ENCODE data around the gene FNDC8. TPM values are rescaled to one million over a fixed set of nuclear protein-coding genes. Genes with fewer than 3 reads are reported as not detected.

FNDC8 gene
- total and polyA plus RNA-seq, 2 experiments from 2014 or later, result not detected

DNA sequence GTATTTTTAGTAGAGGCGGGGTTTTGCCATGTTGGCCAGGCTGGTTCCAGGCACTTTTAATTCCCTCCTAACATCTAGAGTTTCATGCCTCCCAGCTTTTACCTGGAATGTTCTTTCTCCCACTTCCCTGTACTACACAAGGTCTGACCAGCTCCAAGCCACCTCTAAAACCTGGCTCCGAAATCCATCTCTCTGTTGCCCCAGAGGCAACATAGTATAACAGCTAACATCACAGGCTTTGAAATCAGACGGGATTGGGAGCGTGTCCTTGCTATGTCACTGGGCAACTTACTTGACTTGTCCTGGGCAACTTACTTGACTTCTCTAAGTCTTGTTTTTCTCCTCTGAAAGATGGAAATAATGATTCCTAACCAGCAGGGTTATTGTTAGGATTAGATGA lies 41.3 kb downstream of the FNDC8 start:
- 85% methylated on average over 4 of the region's 4 CpGs for WGBS (ENCODE audit: low lambda C conversion rate, missing lambda C conversion rate)
- H3K79me2 ChIP-seq, result no peaks in the 10 kb centered on the region
- H4K20me1 ChIP-seq (ENCODE audit: insufficient read depth, poor library complexity, severe bottlenecking), result no peaks in the 10 kb centered on the region
- H3K36me3 ChIP-seq (replicated peaks; ENCODE audit: insufficient read depth, low read depth), result no peaks in the 10 kb centered on the region
- no peak overlapping the region for H3K4me3 ChIP-seq
- H3K27me3 ChIP-seq, result peaks cover 2% of the 10 kb centered on the region
- H3K4me2 ChIP-seq, result no peak overlapping the region
- TF ChIP-seq, protein P1, sequence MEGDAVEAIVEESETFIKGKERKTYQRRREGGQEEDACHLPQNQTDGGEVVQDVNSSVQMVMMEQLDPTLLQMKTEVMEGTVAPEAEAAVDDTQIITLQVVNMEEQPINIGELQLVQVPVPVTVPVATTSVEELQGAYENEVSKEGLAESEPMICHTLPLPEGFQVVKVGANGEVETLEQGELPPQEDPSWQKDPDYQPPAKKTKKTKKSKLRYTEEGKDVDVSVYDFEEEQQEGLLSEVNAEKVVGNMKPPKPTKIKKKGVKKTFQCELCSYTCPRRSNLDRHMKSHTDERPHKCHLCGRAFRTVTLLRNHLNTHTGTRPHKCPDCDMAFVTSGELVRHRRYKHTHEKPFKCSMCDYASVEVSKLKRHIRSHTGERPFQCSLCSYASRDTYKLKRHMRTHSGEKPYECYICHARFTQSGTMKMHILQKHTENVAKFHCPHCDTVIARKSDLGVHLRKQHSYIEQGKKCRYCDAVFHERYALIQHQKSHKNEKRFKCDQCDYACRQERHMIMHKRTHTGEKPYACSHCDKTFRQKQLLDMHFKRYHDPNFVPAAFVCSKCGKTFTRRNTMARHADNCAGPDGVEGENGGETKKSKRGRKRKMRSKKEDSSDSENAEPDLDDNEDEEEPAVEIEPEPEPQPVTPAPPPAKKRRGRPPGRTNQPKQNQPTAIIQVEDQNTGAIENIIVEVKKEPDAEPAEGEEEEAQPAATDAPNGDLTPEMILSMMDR (IDR thresholded peaks at IDR 0.05; ENCODE audit: poor library complexity), result no peak
- no peak for TF ChIP-seq EZH2phosphoT487 (IDR thresholded peaks at IDR 0.05; ENCODE audit: low read depth, severe bottlenecking, unreplicated experiment)
- H3K9me2 ChIP-seq (replicated peaks; ENCODE audit: insufficient read depth), result no peaks in the 10 kb centered on the region
- H3K9me3 ChIP-seq (ENCODE audit: low read depth), result no peaks in the 10 kb centered on the region
- no peak overlapping the region for H2AFZ ChIP-seq
- DNase-seq (ENCODE audit: low spot score), result no peak
- no peaks in the 10 kb centered on the region for H3K4me1 ChIP-seq (ENCODE audit: insufficient read depth)
- H3K27ac ChIP-seq, result no peak overlapping the region

DNA sequence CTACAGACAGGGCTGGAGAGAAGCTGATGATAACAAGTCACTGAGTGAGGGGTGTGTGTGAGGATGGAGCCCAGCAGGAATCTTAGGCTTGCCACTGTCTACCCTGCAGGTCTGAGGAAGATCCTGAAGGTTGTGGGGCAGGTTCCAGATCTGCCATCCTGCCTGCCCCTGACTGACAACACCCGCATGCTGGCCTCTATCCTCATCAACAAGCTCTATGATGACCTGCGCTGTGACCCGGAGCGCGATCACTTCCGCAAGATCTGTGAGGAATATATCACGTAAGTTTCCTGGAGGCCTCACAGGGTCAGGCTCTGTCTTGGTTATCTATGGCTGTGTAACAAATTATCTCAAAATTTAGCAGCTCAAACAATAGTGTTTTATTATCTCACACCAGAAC lies 42.5 kb downstream of the FNDC8 start:
- H3K4me3 ChIP-seq, result no peak overlapping the region
- no peaks in the 10 kb centered on the region for H3K9me2 ChIP-seq (replicated peaks; ENCODE audit: insufficient read depth)
- no peak overlapping the region for H3K27ac ChIP-seq
- no peak for DNase-seq (ENCODE audit: low spot score)
- no peaks in the 10 kb centered on the region for H4K20me1 ChIP-seq (ENCODE audit: insufficient read depth, poor library complexity, severe bottlenecking)
- TF ChIP-seq EZH2phosphoT487 (IDR thresholded peaks at IDR 0.05; ENCODE audit: low read depth, severe bottlenecking, unreplicated experiment), result no peak
- no peaks in the 10 kb centered on the region for H3K4me1 ChIP-seq (ENCODE audit: insufficient read depth)
- H3K79me2 ChIP-seq, result no peaks in the 10 kb centered on the region
- 98% methylated on average over 7 of the region's 7 CpGs for WGBS (ENCODE audit: low lambda C conversion rate, missing lambda C conversion rate)
- H3K36me3 ChIP-seq (replicated peaks; ENCODE audit: insufficient read depth, low read depth), result no peaks in the 10 kb centered on the region
- H3K27me3 ChIP-seq, result peaks cover 2% of the 10 kb centered on the region
- no peak overlapping the region for H3K4me2 ChIP-seq
- no peaks in the 10 kb centered on the region for H3K9me3 ChIP-seq (ENCODE audit: low read depth)
- H2AFZ ChIP-seq, result no peak overlapping the region

DNA sequence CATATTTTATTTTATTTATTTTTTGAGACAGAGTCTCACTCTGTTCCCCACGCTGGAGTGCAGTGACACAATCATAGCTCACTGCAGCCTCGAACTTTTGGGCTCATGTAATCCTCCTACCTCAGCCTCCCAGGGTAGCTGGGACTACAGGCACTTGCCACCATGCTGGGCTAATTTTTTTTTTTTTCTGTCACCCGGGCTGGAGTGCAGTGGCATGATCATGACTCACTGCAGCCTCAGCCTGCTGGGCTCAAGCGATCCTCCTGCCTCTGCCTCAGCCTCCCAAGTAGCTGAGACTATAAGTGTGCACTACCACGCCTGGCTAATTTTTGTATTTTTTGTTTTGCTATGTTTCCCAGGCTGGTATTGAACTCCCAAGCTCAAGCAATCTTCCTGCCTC lies 43.3 kb downstream of the FNDC8 start:
- TF ChIP-seq EZH2phosphoT487 (IDR thresholded peaks at IDR 0.05; ENCODE audit: low read depth, severe bottlenecking, unreplicated experiment), result no peak
- TF ChIP-seq EZH2 (IDR thresholded peaks at IDR 0.05; ENCODE audit: borderline replicate concordance), result no peak
- TF ChIP-seq, protein P1 (IDR thresholded peaks at IDR 0.05; ENCODE audit: poor library complexity), result no peak
- Histone ChIP-seq H3K9me2 (replicated peaks; ENCODE audit: insufficient read depth) (no peaks in the 10 kb centered on the region), H3K4me1 (ENCODE audit: insufficient read depth) (no peaks in the 10 kb centered on the region), H3K27ac (no peak overlapping the region), H3K4me3 (no peak overlapping the region), H3K27me3 (peaks cover 2% of the 10 kb centered on the region), H3K79me2 (no peaks in the 10 kb centered on the region), H3K4me2 (no peak overlapping the region), H3K36me3 (replicated peaks; ENCODE audit: insufficient read depth, low read depth) (no peaks in the 10 kb centered on the region), H4K20me1 (ENCODE audit: insufficient read depth, poor library complexity, severe bottlenecking) (no peaks in the 10 kb centered on the region), H2AFZ (no peak overlapping the region), H3K9me3 (ENCODE audit: low read depth) (no peaks in the 10 kb centered on the region)
- no peak for DNase-seq (ENCODE audit: low spot score)
- 88% methylated on average over 5 of the region's 5 CpGs for WGBS (ENCODE audit: low lambda C conversion rate, missing lambda C conversion rate)

- Histone ChIP-seq H3K4me2 (no peak overlapping the region), H3K27me3 (peaks cover 2% of the 10 kb centered on the region), H3K79me2 (no peaks in the 10 kb centered on the region), H3K36me3 (replicated peaks; ENCODE audit: insufficient read depth, low read depth) (no peaks in the 10 kb centered on the region), H3K4me3 (no peak overlapping the region), H4K20me1 (ENCODE audit: insufficient read depth, poor library complexity, severe bottlenecking) (no peaks in the 10 kb centered on the region), H2AFZ (no peak overlapping the region), H3K4me1 (ENCODE audit: insufficient read depth) (no peaks in the 10 kb centered on the region), H3K9me2 (replicated peaks; ENCODE audit: insufficient read depth) (no peaks in the 10 kb centered on the region), H3K9me3 (ENCODE audit: low read depth) (no peaks in the 10 kb centered on the region), H3K27ac (no peak overlapping the region)
- DNase-seq (ENCODE audit: low spot score), result no peak
- TF ChIP-seq EZH2phosphoT487 (IDR thresholded peaks at IDR 0.05; ENCODE audit: low read depth, severe bottlenecking, unreplicated experiment), result no peak
- no peak for TF ChIP-seq EZH2 (IDR thresholded peaks at IDR 0.05; ENCODE audit: borderline replicate concordance)
- 69% methylated on average over 5 of the region's 5 CpGs for WGBS (ENCODE audit: low lambda C conversion rate, missing lambda C conversion rate)
Measured at GRCh38 chr17:35166526-35166925, 45.1 kb downstream of the FNDC8 start.

All from hepatocyte (in vitro differentiated cells).